ENCODE measurements around the gene ARPP21. TPM values are rescaled to one million over a fixed set of nuclear protein-coding genes. Genes with fewer than 3 reads are reported as not detected.

ARPP21 gene
- total RNA-seq, 1 experiment from 2014 or later, result not detected

DNA sequence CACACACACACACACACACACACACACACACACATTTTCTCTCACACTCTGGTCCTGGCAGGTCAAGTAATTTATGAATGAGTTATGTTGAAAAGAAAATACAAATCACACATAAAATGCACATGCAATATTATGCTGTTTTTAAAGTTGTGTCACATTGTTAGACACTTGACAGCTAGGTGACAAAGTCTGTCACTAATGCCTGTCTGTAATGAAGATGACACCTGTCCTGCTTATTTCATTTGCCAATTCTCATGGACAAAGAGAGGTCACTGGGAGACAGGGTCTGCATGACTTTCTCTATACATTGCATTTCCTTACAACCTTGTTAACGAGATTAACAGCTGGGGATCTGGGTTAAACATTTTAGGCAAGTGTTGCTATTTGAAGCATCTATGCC, 71.2 kb downstream of the ARPP21 start (continued):
- no peak for TF ChIP-seq SOX15 (CRISPR knock-in tag; IDR thresholded peaks at IDR 0.05)
- no peak for TF ChIP-seq HMGA2 (CRISPR knock-in tag; IDR thresholded peaks at IDR 0.05)
- no peak for TF ChIP-seq TP53 (CRISPR knock-in tag; IDR thresholded peaks at IDR 0.05)
- no peak for TF ChIP-seq SMAD3 (CRISPR knock-in tag; IDR thresholded peaks at IDR 0.05; ENCODE audit: borderline replicate concordance)
- TF ChIP-seq ZNF232 (CRISPR knock-in tag; IDR thresholded peaks at IDR 0.05), result no peak

DNA sequence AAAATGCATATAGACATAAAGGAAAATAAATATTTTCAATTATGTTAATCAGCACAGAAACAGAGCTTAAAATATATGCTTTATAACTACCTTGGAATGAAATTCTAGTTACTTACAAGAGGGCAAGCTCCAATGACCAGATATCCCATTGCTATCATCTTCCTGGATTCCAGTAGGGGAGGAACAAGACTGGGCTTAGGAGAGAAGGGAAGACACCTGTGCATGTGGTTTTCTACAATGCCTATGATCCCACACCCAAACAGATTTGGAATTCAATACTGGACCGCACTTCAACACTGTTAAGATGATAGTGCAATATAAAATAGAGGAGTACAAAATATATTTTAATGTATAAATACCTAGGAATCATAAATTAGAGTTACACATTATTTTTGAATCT, 79.6 kb downstream of the ARPP21 start:
- H3K9me3 Mint-ChIP-seq, result no peaks in the 10 kb centered on the region

DNA sequence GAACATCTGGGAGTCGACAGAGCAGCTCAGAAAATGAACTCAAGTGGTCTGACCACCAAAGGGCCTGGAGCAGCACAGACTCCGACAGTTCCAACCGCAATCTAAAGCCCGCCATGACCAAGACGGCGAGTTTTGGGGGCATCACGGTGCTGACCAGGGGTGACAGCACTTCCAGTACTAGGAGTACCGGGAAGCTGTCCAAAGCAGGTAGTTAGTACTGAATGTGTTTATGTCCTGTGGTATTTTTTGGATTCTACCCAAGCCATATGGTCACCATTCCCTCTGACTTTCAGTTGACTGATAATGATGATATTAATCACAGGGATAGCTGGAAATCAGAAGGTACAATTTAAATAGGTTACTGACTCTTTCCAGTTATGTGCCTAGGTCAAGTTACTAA, 82.3 kb downstream of the ARPP21 start:
- TF ChIP-seq GTF2I (CRISPR knock-in tag; conservative IDR thresholded peaks at IDR 0.05), result no peak
- no peak for DNase-seq (ENCODE audit: low spot score)
- peaks cover 82% of the 10 kb centered on the region for H3K27me3 Mint-ChIP-seq (ENCODE audit: low read depth)

More for the DNA sequence above, 79.6 kb downstream of the ARPP21 start:
- H3K27ac Mint-ChIP-seq, result no peak overlapping the region
- H3K4me3 Mint-ChIP-seq, result no peak overlapping the region
- ATAC-seq, result no peak
- H3K27me3 Mint-ChIP-seq (ENCODE audit: low read depth), result peaks cover 55% of the 10 kb centered on the region
- no peaks in the 10 kb centered on the region for H3K36me3 Mint-ChIP-seq
- H3K4me1 Mint-ChIP-seq, result no peaks in the 10 kb centered on the region
- DNase-seq (ENCODE audit: low spot score), result no peak
- TF ChIP-seq NFATC4 (CRISPR knock-in tag; IDR thresholded peaks at IDR 0.05) (no peak), NFYB (CRISPR knock-in tag; conservative IDR thresholded peaks at IDR 0.05; ENCODE audit: low read depth) (no peak)
- TF ChIP-seq, protein P1, sequence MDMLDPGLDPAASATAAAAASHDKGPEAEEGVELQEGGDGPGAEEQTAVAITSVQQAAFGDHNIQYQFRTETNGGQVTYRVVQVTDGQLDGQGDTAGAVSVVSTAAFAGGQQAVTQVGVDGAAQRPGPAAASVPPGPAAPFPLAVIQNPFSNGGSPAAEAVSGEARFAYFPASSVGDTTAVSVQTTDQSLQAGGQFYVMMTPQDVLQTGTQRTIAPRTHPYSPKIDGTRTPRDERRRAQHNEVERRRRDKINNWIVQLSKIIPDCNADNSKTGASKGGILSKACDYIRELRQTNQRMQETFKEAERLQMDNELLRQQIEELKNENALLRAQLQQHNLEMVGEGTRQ (CRISPR knock-in tag; IDR thresholded peaks at IDR 0.05), result no peak
- CTCF ChIA-PET, result no interaction called here
- POLR2A ChIA-PET, result no interaction called here

DNA sequence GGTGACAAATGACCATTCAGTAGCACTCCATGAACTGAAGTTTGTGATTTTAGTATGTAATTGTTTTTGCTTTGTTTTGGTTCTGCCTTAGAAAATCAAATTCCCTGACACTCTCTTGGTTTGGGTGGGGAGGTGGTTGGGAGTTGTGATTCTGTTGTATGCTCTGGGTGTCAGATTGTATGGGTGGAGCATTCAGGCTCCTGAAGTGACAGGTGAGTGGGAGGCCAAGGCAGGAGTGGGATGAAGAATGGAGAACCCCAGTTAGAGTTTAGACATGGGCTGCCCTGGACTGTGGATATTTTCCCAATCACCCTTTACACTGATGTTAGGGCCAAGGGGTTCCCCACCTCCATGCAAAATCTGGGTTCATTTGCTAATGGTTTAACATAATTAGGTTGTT, 83.6 kb downstream of the ARPP21 start:
- no peaks in the 10 kb centered on the region for H3K36me3 Mint-ChIP-seq
- ChIA-PET CTCF (no interaction called here), POLR2A (no interaction called here)
- TF ChIP-seq EMX1 (CRISPR knock-in tag; IDR thresholded peaks at IDR 0.05), result no peak
- no peak for TF ChIP-seq FOXP1 (CRISPR knock-in tag; IDR thresholded peaks at IDR 0.05; ENCODE audit: borderline replicate concordance)
- no peak for TF ChIP-seq ZNF219 (CRISPR knock-in tag; IDR thresholded peaks at IDR 0.05; ENCODE audit: borderline replicate concordance)
- TF ChIP-seq FOXK1 (CRISPR knock-in tag; IDR thresholded peaks at IDR 0.05), result no peak
- TF ChIP-seq MXD4 (CRISPR knock-in tag; IDR thresholded peaks at IDR 0.05; ENCODE audit: borderline replicate concordance), result no peak
- no peak for TF ChIP-seq OVOL2 (CRISPR knock-in tag; IDR thresholded peaks at IDR 0.05; ENCODE audit: borderline replicate concordance)
- TF ChIP-seq ZNF423 (CRISPR knock-in tag; IDR thresholded peaks at IDR 0.05), result no peak
- TF ChIP-seq CREM (CRISPR knock-in tag; IDR thresholded peaks at IDR 0.05), result no peak
- TF ChIP-seq SOX15 (CRISPR knock-in tag; IDR thresholded peaks at IDR 0.05), result no peak
- TF ChIP-seq, protein P2, sequence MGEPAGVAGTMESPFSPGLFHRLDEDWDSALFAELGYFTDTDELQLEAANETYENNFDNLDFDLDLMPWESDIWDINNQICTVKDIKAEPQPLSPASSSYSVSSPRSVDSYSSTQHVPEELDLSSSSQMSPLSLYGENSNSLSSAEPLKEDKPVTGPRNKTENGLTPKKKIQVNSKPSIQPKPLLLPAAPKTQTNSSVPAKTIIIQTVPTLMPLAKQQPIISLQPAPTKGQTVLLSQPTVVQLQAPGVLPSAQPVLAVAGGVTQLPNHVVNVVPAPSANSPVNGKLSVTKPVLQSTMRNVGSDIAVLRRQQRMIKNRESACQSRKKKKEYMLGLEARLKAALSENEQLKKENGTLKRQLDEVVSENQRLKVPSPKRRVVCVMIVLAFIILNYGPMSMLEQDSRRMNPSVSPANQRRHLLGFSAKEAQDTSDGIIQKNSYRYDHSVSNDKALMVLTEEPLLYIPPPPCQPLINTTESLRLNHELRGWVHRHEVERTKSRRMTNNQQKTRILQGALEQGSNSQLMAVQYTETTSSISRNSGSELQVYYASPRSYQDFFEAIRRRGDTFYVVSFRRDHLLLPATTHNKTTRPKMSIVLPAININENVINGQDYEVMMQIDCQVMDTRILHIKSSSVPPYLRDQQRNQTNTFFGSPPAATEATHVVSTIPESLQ (CRISPR knock-in tag; IDR thresholded peaks at IDR 0.05), result no peak
- TF ChIP-seq TP53 (CRISPR knock-in tag; IDR thresholded peaks at IDR 0.05), result no peak
- no peak overlapping the region for H3K27ac Mint-ChIP-seq
- H3K9me3 Mint-ChIP-seq, result no peaks in the 10 kb centered on the region
- no peak for DNase-seq (ENCODE audit: low spot score)
- 0 out of 2 replicates have a peak, but pooled peaks cover 4% of the 10 kb centered on the region for H3K4me1 Mint-ChIP-seq
- no peak for ATAC-seq
- peaks cover 93% of the 10 kb centered on the region for H3K27me3 Mint-ChIP-seq (ENCODE audit: low read depth)
- H3K4me3 Mint-ChIP-seq, result no peak overlapping the region

More for the DNA sequence above, 82.3 kb downstream of the ARPP21 start:
- H3K9me3 Mint-ChIP-seq, result no peaks in the 10 kb centered on the region
- H3K36me3 Mint-ChIP-seq, result no peaks in the 10 kb centered on the region
- ChIA-PET CTCF (no interaction called here), POLR2A (no interaction called here)
- H3K4me3 Mint-ChIP-seq, result no peak overlapping the region
- no peak overlapping the region for H3K27ac Mint-ChIP-seq
- H3K4me1 Mint-ChIP-seq, result 0 out of 2 replicates have a peak, but pooled peaks cover 4% of the 10 kb centered on the region
- ATAC-seq, result no peak

All from WTC11 (cell line).